Upper lobe of right lung (tissue), 1 donor: Measurements from ENCODE around the gene CAMTA1. TPM values are rescaled to one million over a fixed set of nuclear protein-coding genes. Genes with fewer than 3 reads are reported as not detected.

ENCODE experiments used
- ATAC-seq: fragments of 200-7000 bp; cut with Tn5 transposase; one replicate; pipeline ENCODE4 v1.9.1; 2020; ENCODE audit warnings: mild to moderate bottlenecking, moderate library complexity
- DNase-seq: peaks from one replicate; pipeline ENCODE4 v3.0.0-alpha.2; 2020
- H3K27ac ChIP-seq: fragments of 200-600 bp; one replicate; pipeline ENCODE4 v1.8.0; 2022
- H3K27me3 ChIP-seq: fragments of 200-600 bp; one replicate; pipeline ENCODE4 v1.8.0; 2022; ENCODE audit warnings: mild to moderate bottlenecking
- H3K36me3 ChIP-seq: fragments of 200-600 bp; one replicate; pipeline ENCODE4 v1.8.0; 2022
- H3K4me1 ChIP-seq: fragments of 200-600 bp; one replicate; pipeline ENCODE4 v1.8.0; 2022
- H3K4me3 ChIP-seq: fragments of 200-600 bp; one replicate; pipeline ENCODE4 v1.8.0; 2022; ENCODE audit warnings: mild to moderate bottlenecking
- H3K9me3 ChIP-seq: fragments of 200-600 bp; one replicate; pipeline ENCODE4 v1.8.0; 2022
- intact Hi-C: fragments of 100-400 bp; cut with DNase I; formaldehyde crosslinking; loops from one replicate; pipeline ENCODE4 v1.11.0; 2022
- total RNA-seq: library from RNA; stranded (reverse); fragmentation: NEBNext Ultra II Directional; extraction: Animal tissue kit (Norgen Biotek cat#: 25700); gene quantifications from one replicate; pipeline ENCODE4 v1.2.1, GENCODE V29; 2021
- TF ChIP-seq, protein P1 (sequence below): fragments of 200-600 bp; IDR thresholded peaks from one replicate; pipeline ENCODE4 v1.8.0; 2022; ENCODE audit warnings: antibody characterized with exemption
- donor health status: DM: no; HTN: yes; CAD: no; lungs with severe emphysema.

Gene CAMTA1
- total RNA-seq, 1 donor from 2014 or later = 63.4 TPM

DNA sequence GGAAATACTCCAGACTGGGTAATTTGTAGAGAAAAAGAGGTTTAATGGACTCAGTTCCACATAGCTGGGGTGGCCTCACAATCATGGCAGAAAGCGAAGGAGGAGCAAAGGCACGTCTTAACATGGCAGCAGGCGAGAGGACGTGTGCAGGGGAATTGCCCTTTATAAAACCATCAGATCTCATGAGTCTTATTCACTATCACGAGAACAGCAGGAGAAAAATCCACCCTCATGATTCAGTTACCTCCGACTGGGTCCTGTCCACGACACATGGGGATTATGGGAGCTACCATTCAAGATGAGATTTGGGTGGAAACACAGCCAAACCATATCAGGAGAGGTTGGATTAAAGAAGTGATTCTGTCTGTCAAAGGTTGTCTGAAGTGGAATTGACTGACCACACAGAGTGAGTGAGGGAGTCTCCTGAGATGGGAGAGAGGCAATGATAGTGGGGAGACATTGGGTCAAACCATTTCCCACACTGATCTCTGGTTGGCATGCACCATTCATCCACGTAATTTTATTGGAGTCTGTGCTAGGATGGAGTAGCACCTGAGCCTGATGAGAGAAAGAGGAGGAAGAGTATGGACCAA is 927.6 kb downstream of the CAMTA1 start:
- H3K36me3 ChIP-seq = no peaks in the 10 kb centered on the region
- no peaks in the 10 kb centered on the region for H3K4me1 ChIP-seq
- H3K4me3 ChIP-seq = no peak overlapping the region
- DNase-seq = no peak
- intact Hi-C loops = no loop called here
- TF ChIP-seq, protein P1, sequence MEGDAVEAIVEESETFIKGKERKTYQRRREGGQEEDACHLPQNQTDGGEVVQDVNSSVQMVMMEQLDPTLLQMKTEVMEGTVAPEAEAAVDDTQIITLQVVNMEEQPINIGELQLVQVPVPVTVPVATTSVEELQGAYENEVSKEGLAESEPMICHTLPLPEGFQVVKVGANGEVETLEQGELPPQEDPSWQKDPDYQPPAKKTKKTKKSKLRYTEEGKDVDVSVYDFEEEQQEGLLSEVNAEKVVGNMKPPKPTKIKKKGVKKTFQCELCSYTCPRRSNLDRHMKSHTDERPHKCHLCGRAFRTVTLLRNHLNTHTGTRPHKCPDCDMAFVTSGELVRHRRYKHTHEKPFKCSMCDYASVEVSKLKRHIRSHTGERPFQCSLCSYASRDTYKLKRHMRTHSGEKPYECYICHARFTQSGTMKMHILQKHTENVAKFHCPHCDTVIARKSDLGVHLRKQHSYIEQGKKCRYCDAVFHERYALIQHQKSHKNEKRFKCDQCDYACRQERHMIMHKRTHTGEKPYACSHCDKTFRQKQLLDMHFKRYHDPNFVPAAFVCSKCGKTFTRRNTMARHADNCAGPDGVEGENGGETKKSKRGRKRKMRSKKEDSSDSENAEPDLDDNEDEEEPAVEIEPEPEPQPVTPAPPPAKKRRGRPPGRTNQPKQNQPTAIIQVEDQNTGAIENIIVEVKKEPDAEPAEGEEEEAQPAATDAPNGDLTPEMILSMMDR = no peak
- H3K27ac ChIP-seq = no peak overlapping the region
- ATAC-seq = no peak
- no peaks in the 10 kb centered on the region for H3K27me3 ChIP-seq
- no peaks in the 10 kb centered on the region for H3K9me3 ChIP-seq

DNA sequence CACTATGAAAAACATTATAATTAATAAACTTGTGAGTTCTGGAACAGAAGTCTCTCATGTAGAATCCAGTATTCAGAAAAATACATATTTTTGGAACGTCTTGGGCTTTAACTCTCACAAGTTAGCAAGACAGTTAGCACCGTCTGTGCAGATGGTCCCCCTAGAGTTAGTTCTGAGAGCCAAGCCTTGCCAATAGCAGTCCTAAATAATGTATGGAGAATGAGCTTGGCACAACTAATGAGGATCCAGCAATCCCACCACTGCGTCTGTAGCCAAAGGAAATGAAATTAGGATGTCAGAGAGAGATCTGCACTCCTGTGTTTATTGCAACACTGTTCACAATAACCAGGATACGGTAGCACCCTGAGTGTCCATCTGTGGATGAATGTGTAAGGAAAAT is 931.3 kb downstream of the CAMTA1 start:
- no peaks in the 10 kb centered on the region for H3K36me3 ChIP-seq
- no peak overlapping the region for H3K4me3 ChIP-seq
- peaks cover 5% of the 10 kb centered on the region for H3K27me3 ChIP-seq
- no peaks in the 10 kb centered on the region for H3K9me3 ChIP-seq
- ATAC-seq = no peak
- intact Hi-C loops = no loop called here
- TF ChIP-seq, protein P1 = no peak
- no peak overlapping the region for H3K27ac ChIP-seq
- H3K4me1 ChIP-seq = no peaks in the 10 kb centered on the region
- no peak for DNase-seq

DNA sequence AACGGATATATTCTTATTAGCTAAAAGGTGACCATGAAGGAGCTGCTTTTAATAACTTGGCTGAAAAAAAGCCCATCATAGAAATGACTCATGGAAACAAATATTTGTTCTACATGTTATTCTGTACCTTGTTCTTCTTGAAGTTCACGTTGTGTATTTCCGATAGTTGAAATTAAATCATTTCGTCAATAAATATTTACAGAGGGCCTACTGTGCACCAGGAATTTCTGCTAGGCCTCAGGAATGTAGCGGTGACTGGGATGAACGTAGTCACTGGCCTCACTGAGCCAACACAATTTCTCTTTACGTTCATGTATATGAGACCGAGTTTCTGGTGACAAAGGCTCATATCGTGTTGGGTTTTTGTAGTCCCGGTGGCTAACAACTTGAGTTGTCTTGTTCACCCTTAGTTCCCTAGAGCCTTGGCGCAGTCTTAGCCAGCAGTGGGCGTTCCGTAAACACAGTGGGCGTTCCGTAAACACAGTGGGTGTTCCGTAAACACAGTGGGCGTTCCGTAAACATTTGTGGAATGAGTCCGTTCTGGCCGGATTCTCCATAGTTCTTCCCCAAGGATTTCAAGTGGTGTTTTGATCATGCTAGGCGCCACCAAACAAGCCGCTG is 932.6 kb downstream of the CAMTA1 start:
- TF ChIP-seq, protein P1 = no peak
- ATAC-seq (no peak), DNase-seq (no peak)
- no peaks in the 10 kb centered on the region for H3K4me1 ChIP-seq
- peaks cover 5% of the 10 kb centered on the region for H3K27me3 ChIP-seq
- H3K4me3 ChIP-seq = no peak overlapping the region
- H3K27ac ChIP-seq = no peak overlapping the region
- no peaks in the 10 kb centered on the region for H3K36me3 ChIP-seq
- intact Hi-C loops = no loop called here
- H3K9me3 ChIP-seq = no peaks in the 10 kb centered on the region

DNA sequence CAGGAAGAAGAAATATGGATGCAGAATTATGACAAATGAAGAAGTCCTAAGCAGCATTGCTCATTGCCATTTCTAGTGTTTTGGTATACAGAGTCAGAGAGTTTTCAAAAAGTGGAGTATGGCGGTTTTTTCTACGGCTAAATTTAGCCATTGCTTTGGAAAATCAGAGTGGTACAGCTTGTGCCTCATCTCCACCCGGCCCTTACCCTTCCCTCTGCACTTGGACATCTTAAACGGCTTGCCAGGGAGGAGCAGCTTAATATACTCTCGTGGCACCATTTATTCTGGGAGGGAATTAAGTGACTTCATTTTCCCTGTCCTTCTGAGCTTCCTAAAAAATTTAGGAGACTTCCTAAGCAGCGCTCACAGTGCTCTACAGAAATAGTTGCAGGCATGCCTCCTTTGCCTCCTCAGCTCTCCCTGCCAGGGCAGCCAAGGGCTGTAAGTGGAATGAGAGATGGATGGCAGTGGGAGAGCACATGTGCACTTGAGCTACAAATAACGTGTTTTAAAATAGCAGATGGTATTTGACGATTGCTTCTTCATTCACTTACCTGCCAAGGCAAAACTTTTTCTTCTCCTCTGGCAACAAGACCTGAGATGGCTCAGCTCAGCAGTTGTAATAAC is 934.3 kb downstream of the CAMTA1 start:
- no peaks in the 10 kb centered on the region for H3K36me3 ChIP-seq
- intact Hi-C loops = no loop called here
- TF ChIP-seq, protein P1 = no peak
- DNase-seq (no peak), ATAC-seq (no peak)
- H3K9me3 ChIP-seq = no peaks in the 10 kb centered on the region
- H3K4me1 ChIP-seq = no peaks in the 10 kb centered on the region
- no peak overlapping the region for H3K4me3 ChIP-seq
- no peak overlapping the region for H3K27ac ChIP-seq
- peaks cover 5% of the 10 kb centered on the region for H3K27me3 ChIP-seq

DNA sequence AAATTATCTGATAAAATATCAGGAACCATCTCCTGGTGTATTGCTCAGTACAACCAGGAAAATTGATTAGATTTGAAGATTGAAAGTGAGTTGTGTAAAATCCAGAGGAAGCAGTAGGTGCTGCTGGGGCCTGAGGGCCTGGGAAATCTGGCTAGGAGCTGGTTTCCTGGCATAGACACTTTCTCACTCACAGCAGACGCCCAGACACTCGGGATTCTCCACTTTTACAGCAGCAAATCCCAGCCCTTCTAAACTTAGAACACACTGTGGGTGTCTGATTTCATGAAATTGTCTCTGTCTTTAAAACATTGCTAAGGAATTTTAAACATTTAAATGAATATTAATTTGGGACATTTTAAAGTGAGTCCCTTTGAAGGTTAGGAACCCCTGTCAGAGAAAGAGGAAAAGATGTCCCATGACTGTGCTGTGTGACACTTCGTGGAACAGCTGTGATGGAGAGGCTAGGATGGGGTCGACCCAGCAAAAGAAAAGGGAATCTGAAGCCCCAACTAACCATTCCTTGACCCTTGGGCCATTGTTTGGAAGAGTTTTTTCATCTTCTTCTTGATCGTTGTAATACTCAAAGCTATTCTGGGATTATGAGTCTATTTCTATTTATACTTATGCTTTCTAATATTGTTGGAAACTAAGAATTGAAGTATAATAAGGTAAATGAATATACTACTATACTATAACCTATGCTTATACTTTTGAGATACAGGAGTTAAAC is 936.9 kb downstream of the CAMTA1 start:
- TF ChIP-seq, protein P1 = no peak

More for the DNA sequence above, 936.9 kb downstream of the CAMTA1 start:
- no peak for ATAC-seq
- no peak overlapping the region for H3K4me3 ChIP-seq
- peaks cover 5% of the 10 kb centered on the region for H3K27me3 ChIP-seq
- no peak for DNase-seq
- no peaks in the 10 kb centered on the region for H3K9me3 ChIP-seq
- H3K4me1 ChIP-seq = peaks cover 3% of the 10 kb centered on the region
- no peak overlapping the region for H3K27ac ChIP-seq
- no peaks in the 10 kb centered on the region for H3K36me3 ChIP-seq
- intact Hi-C loops = no loop called here
